DMS 273 treated with DMSO at 0.1 percent for 48 hours (cell line): ENCODE measurements around the gene SH3YL1.

Source experiments
- DNase-seq: peaks from one replicate; lab custom pipeline; 2025; lab: John Stamatoyannopoulos, UW

Gene SH3YL1, protein sequence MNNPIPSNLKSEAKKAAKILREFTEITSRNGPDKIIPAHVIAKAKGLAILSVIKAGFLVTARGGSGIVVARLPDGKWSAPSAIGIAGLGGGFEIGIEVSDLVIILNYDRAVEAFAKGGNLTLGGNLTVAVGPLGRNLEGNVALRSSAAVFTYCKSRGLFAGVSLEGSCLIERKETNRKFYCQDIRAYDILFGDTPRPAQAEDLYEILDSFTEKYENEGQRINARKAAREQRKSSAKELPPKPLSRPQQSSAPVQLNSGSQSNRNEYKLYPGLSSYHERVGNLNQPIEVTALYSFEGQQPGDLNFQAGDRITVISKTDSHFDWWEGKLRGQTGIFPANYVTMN

GRCh38 chr2:263774-264492, at the start of gene SH3YL1:
Gene SH3YL1 (minus strand): TSS chr2:264032. CDS start chr2:263984, 48 bp downstream.
- no peak for DNase-seq

DNA sequence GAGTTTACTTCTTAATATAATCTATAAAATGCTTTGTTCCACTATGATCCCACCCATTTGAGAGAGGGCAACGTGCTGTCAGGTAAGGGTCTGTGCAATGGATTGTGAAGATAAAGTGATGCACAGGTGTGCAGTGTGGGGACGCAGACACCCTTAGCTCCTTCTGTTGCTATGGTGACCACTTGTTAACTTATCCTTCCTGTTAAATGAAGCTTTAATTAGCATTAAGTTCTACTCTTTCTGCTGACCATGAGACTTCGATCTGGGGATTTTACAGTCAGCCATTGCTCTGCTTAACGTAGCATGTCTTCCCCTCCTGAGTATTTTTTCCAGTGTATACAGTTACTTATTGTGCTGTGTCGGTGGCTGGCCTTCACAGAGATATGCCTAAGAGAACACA, 47.2 kb upstream of the SH3YL1 start:
- no peak for DNase-seq

- DNase-seq = no peak
These were observed 46.2 kb upstream of the SH3YL1 start for GRCh38 chr2:309954-310510.

GRCh38 chr2:309148-309953, 45.5 kb upstream of the SH3YL1 start:
- no peak for DNase-seq

DNA sequence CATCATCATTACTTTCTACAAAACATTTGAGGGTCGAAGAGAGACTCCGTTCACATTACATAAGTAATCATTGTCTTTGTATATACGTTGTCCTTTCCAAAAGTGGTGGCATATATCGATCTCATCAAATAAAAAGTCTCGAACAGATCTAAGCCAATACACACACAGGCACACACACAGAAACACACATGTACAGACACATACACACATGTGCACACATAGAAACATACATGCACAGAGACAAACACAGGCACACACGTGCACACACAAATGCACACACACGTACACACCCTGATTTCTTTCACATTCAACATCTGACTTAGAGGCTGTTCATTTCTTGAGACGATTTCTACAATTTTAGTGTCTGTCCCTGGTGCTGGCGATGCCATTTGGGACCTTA, 41.5 kb upstream of the SH3YL1 start:
- no peak for DNase-seq

- DNase-seq = no peak
These were observed 32.5 kb upstream of the SH3YL1 start for GRCh38 chr2:296354-296753.

DNA sequence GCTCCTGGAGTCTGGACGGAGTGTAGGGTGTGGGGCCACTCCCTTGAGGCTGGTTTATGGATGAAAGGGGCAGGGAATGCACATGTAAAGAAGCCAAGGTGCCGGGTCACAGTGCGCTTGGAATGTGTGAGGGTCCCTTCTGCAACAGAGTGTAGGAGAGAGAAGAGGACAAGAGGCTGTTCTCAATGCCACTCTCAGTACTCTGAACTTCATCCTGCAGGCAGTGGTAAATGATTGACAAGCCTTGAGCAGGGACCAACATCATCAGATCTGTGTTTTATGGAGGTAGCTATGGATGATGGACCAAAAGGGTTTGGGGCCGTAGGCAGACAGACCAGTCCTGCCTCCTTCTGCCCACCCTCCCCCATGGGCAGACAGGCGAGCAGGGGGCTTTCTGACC, 31.3 kb upstream of the SH3YL1 start:
- DNase-seq = no peak

DNA sequence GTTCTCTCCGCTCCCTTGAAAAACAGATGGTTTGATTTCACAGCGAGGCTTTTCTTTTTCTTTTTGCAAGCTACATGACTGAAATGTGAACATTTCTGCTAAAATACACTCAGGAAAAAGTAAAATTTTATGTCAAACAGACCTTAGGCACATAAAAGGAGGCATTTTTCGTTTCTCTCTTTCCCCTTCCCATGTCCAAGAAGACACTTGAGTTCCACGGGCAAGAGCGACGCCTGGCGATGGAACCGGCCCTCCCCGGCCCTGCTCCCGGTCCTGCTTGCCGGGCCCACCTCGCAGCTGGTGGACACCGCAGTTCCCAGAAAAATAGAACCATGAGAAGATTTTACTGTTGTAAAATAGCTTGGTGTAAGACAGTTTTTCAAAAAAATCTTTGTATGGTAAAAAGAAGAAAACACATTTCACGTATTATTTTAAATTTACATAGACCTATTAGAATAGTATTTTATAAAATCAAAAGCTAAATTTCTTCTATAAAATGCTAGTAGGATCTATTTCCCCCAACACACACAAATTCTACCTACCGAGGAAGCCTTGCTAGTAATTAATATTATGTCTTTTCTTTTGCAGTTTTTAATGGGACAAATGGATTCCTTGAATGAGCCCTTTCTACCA, 26.4 kb upstream of the SH3YL1 start:
- DNase-seq = no peak

DNA sequence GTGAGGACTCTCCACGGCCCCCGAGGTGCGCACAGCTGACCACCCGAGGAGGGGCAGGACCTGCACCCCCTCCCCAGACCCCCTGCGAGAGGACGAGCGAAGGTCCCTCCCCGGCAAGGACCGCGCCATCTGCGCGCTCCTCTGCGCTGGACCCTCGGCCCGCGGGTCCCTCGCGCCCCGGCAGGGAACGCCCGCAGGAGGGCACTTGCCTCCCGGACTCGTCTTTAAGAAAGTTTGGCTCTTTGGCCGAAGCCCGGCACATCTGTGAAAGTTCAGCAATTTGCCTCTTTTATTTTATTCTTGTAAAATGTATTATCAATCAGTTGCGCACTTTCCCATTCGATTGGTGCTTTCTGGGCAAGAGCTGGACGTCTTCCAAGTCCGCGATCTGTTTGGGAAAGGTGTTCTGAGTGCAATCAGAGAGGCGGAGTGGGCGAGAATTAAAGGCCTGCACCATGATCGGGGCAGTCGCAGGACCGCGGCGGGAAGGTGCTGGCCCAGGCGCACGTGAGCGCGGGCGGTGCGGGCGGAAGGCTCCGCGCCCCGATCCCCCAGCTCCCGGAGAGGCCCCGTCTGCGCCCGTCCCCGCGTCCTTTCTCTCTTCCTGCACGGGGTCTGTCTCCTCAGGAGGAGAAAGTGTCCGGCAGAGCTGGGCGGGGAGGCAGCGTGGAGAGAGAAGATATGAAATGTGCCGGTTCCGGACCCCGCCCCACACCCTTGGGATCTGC, 25.7 kb upstream of the SH3YL1 start:
- DNase-seq = no peak

DNA sequence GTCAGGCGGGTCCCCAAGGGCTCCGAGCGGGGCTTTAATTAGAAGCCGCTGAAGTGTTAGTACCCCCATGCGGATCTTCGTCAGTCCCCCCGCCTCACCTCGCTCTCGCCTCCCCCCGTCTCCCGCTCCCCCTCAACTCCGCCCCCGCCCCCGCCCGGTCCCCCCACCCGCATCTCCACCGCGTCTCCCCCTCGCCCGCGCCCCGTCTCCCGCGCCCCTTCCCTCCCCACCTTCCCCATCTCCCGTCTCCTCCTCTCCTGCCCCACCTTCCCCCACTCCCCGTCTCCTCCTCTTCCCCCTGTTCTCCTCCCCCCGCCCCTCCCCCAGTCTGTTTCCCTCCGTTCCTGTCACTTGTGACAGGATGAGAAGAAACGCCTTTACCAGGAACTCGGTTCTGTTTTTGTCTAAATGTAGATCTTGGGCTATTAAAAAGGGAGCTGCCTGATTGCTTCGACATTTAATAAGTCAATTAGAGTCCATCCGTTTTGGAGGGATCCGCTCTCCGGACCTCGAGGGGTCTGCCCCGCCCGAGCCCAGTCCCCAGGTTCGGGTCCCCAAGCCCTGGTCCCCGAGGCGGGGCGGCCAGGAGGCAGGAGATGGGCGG, 25.0 kb upstream of the SH3YL1 start:
- DNase-seq = no peak

DNA sequence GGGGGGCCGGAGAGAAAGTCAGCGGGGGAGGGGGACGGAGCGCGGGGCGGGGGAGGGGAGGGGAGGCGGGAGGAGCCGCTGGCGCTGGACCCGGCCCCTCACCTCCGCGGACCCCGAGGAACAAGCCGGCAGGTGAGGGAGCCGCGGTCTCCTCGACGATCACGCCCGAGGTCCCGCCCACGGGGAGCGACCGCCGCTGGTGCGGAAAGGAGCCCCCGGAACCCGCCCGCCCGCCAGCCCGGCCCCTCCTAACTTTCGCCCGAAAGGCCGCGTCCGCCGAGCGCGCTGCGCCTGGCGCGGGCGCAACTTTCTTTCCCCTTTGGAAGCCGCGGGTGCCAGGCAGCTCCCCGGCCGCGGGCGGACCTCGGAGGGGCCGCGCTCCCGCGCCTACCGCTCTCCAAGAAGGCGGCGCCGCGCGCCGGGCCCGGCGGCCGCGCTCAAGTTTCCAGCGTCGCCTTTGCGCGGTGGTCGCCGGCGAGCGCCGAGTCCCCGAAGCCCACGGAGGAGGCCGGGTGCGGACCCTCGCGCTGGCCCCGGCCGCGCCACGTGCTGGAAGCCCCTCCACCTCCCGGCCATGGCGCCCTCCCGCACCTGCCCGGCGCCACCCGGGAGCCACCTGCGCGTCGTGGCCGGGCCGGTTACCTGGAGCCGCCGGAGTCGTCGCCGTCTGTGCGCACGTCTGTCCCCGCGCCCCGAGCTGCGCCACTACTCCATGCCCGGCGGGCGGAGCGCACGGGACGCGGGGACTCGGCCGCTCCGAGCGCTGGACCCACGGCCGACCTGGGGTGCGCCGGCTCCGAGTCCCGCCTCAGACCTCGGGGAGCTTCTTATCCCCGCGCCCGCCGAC, 24.3 kb upstream of the SH3YL1 start, which contains the start of gene ALKAL2:
TSS of gene ALKAL2 (minus strand) at position 181 of the 847 bp plus-strand sequence. CDS start 256 bp downstream, outside the sequence.
- no peak for DNase-seq

DNA sequence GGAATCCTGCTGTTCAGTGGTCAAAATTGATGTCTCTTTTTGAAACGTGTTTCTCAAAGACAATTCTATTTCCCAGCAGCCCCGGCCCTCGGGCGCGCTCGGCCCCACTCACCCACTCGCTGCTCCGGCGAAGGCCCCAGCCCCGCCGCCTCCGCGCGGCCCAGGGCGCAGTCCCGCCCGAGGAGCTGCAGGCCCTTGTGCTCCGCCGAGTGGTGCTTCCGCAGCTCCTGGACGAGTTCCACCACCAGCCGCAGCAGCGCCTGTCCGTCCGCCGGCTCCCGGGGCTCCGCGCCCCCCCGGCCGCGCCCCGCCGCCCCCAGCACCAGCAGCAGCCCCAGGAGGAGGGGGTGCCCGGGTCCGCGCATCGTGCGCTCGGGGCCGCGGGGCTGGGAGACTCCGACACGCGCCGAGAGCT, 23.6 kb upstream of the SH3YL1 start:
- DNase-seq = no peak

GRCh38 chr2:286774-287392, 23.1 kb upstream of the SH3YL1 start:
- DNase-seq = no peak

GRCh38 chr2:286035-286434, 22.2 kb upstream of the SH3YL1 start:
- DNase-seq = no peak

GRCh38 chr2:285531-285930, 21.7 kb upstream of the SH3YL1 start:
- no peak for DNase-seq

GRCh38 chr2:284896-285492, 21.2 kb upstream of the SH3YL1 start:
- DNase-seq = no peak

DNA sequence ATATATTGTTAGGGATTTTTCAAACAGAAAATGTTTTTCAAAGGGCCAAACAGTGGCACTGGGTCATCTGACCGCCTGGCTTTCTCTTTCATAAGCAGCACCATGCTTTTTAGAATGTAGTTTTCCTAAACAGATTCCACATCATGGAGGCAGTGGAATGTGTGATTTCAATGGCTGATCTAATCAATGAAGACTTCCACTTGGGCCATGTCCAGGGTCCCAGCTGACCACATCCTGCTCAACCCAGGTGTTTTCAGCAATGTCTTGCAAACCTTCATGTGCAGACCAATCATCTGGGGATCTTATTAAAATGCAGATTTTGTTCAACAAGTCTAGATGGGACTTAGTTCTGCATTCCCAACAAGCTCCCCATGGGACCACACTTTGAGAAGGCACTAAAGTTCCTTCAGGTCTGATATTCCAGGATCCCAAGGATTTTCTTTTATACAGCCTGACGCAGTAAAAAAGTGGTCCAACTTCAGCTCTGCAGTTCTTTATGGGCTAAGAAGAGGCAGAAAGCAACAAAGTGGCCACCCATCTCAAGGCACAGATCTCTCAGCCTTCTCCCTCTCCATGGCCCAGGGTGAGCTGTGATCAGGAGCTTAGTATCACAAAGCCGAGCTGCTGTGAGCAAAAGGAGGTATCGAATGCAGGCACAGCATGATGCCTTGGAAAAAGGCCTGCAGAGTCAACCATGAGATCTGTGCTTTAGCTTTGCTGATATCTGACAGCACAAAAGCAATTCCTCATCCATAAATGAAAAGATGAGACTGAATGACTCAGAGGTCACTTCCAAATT, 20.4 kb upstream of the SH3YL1 start:
- DNase-seq = no peak
